Measurements from ENCODE around the gene TST. TPM values are rescaled to one million over a fixed set of nuclear protein-coding genes. Genes with fewer than 3 reads are reported as not detected.

TST gene
- total RNA-seq: 1 to 10 TPM; 8.9 to 9.3 TPM
- long read RNA-seq, donor 1, partial matches to known transcripts: 0 of 1 reads
- long read RNA-seq, donor 1, other reads (novel, unspliced or antisense): 0 of 1 reads
- long read RNA-seq, donor 2, transcript TST-201 (3 exons, 1,211 nt): major isoform, 5 of 6 reads
- long read RNA-seq, donor 2, partial matches to known transcripts: 0 of 6 reads
- long read RNA-seq, donor 2, other reads (novel, unspliced or antisense): 0 of 6 reads

GRCh38 chr22:37019309-37020191 lies at the start of gene TST, which contains the start of gene MPST:
TSS of gene TST (minus strand) at chr22:37019447. CDS start at chr22:37018732, 715 bp downstream.
TSS of gene MPST (plus strand) at chr22:37019742. CDS start at chr22:37019837, 95 bp downstream.
- intact Hi-C loops (cut with DNase I): loop anchor here in 1 of 2 donors (10.0 kb wide), 1 partner anchor 335 kb away; no protein-coding TSS in a partner anchor

DNA sequence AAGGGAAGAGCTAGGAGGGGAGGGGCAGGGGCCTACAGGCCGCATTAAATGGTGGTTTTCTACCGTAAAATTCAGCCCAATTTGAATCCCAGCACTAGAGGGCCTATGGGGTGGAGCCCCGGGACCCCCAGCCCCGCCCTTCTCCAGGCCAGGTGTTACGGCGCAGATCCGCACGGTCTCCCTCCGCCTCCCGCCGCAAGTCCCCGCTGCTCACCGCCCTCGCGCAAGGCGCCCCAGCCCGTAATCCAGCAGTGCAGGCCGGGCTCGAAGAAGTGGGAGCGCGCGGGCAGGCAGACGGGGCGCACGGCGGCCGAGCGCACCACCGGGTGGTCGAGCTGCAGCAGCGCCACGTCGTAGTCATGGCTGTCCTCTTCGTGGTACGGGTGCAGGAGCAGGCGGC lies 49.6 kb upstream of the TST start:
- intact Hi-C loops (cut with DNase I): loop anchor here in 1 of 2 donors (10.0 kb wide), 1 partner anchor 136 kb away; no protein-coding TSS in a partner anchor
- DNase-seq (ENCODE audit: low spot score): no peak

More at GRCh38 chr22:37019309-37020191, at the start of gene TST, which contains the start of gene MPST:
- peak; percentile 91 for DNase-seq (ENCODE audit: low spot score)

DNA sequence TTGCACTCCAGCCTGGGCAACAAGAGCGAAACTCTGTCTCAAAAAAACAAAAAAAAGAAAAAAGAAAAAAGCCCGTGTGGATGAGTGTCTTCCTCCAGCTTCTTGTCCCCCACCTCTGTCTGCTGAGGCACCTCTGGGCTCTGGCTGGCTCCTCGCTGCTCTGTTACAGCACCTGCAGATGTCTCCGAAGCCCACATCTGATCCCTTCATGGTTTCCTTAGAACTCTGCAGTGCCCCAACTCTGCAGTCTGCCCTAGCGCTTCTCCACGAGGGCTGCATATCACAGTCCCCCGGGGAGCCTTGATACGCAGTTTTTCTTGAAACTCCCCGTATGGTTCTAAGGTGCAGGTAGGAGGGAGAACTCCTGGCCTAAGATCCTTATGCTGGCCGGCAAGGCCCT lies 48.2 kb upstream of the TST start:
- intact Hi-C loops (cut with DNase I): loop anchor here in 1 of 2 donors (10.0 kb wide), 1 partner anchor 137 kb away; no protein-coding TSS in a partner anchor
- no peak for DNase-seq (ENCODE audit: low spot score)

GRCh38 chr22:37065961-37066360 lies 46.7 kb upstream of the TST start:
- intact Hi-C loops (cut with DNase I): loop anchor here in 1 of 2 donors (10.0 kb wide), 1 partner anchor 139 kb away; no protein-coding TSS in a partner anchor
- DNase-seq (ENCODE audit: low spot score): no peak

DNA sequence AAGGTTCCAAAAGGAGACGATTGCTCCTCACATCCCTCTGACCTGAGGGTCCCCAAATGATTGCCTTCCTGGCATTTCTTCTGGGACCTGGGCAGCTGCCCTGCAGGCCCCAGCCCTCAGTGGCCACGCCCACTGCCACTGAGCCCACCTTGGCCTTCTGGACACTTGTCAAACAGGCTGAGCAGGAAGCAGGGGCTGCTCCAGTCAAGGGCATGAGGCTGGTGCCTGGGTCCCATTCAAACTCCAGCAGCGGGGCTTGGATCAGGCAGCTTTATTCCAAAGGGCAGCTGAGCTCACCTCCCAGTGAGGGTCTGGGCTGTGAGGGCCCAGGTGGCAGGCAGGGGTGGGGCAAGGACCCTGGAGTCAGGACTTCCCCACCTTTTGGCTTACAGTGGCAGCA lies 45.9 kb upstream of the TST start:
- intact Hi-C loops (cut with DNase I): loop anchor here in 1 of 2 donors (10.0 kb wide), 1 partner anchor 140 kb away; no protein-coding TSS in a partner anchor

DNA sequence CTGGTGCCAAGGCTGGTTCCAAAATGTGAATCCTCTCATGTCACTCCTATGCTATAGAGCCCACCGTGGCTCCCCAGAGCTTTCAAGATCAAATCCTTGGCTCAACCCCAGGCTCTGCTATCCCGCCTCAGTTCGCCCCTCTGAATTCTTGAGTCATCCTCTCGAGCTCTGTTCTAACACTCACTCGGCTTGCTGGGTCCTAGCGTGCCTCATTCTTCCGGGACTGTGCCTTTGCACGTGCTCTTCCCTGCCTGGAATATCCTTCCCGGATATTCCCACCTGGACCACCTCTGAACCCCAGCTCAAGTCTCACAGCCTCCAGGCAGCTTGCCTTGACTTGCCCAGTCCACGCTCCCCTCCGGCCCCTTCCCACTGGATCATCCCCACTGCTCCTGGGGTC lies 45.3 kb upstream of the TST start:
- intact Hi-C loops (cut with DNase I): loop anchor here in 1 of 2 donors (10.0 kb wide), 1 partner anchor 140 kb away; no protein-coding TSS in a partner anchor

More for the DNA sequence above, 45.9 kb upstream of the TST start:
- DNase-seq (ENCODE audit: low spot score): no peak

GRCh38 chr22:37063431-37064420 lies 44.5 kb upstream of the TST start:
- no peak for DNase-seq (ENCODE audit: low spot score)
- intact Hi-C loops (cut with DNase I): loop anchor here in 1 of 2 donors (10.0 kb wide), 1 partner anchor 141 kb away; no protein-coding TSS in a partner anchor

More for the DNA sequence above, 45.3 kb upstream of the TST start:
- no peak for DNase-seq (ENCODE audit: low spot score)

GRCh38 chr22:37062702-37063381 lies 43.6 kb upstream of the TST start:
- DNase-seq (ENCODE audit: low spot score): no peak
- intact Hi-C loops (cut with DNase I): loop anchor here in 1 of 2 donors (10.0 kb wide), 1 partner anchor 142 kb away; no protein-coding TSS in a partner anchor

DNA sequence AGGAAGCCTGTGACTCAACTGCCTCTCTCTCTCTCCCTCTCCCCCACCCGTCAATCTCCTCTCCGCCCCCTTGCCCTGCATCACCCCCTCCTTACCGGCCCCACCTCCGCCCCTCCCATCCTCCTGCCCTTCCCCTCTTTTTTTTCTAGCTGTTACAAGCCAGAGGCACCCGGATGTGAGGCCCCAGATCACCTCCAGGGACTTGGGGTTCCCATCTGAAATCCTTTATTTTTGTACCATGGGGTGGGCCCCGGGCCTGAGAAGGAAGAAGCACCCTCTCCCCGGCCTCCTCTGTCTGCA lies 43.1 kb upstream of the TST start:
- no peak for DNase-seq (ENCODE audit: low spot score)
- intact Hi-C loops (cut with DNase I): loop anchor here in 1 of 2 donors (10.0 kb wide), 1 partner anchor 142 kb away; no protein-coding TSS in a partner anchor

- no peak for DNase-seq (ENCODE audit: low spot score)
- intact Hi-C loops (cut with DNase I): loop anchor here in 1 of 2 donors (10.0 kb wide), 1 partner anchor 143 kb away; no protein-coding TSS in a partner anchor
Measured at GRCh38 chr22:37061611-37062375, 42.5 kb upstream of the TST start.

GRCh38 chr22:37060801-37061610 lies 41.8 kb upstream of the TST start:
- intact Hi-C loops (cut with DNase I): loop anchor here in 1 of 2 donors (10.0 kb wide), 1 partner anchor 144 kb away; no protein-coding TSS in a partner anchor

GRCh38 chr22:37059876-37060449 lies 40.7 kb upstream of the TST start:
- intact Hi-C loops (cut with DNase I): loop anchor here in 1 of 2 donors (10.0 kb wide), 1 partner anchor 145 kb away; no protein-coding TSS in a partner anchor
- no peak for DNase-seq (ENCODE audit: low spot score)

More at GRCh38 chr22:37060801-37061610, 41.8 kb upstream of the TST start:
- no peak for DNase-seq (ENCODE audit: low spot score)

DNA sequence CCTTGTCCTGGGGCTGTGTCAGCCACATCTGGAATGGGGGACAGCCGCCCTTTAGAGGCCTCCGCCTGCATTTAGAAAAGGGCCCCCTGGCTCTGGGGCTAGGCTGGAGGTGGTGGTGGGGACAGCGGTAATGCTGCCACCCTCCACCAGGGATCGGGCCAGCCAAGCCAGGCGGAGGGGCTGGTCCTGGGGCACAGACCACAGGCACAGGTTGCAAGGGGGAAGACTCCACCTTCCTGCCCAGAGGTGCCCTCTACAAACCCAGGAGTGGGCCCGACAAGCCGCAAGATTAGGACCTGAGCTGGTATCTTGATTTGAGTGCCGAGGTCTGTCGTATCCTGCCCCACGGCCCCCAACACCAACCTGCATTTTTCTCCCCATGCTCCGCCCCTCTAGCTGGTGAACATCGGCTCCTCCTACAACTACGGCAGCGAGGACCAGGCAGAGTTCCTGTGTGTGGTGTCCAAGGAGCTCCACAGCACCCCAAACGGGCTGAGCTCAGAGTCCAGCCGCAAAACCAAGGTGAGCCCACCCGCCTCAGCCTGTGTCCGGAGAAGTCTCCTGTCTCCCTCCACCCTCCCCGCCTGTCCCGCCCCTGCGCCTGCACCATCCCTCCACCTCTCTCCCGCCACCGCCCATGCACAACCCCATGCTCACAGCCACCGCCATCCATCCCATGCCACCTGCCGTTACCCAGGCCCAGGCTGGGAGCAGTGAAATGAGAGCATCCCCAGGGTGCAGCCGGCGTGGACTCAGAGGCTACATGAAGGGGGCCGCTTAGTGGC lies 39.9 kb upstream of the TST start:
- intact Hi-C loops (cut with DNase I): no loop called here
- DNase-seq (ENCODE audit: low spot score): no peak

DNA sequence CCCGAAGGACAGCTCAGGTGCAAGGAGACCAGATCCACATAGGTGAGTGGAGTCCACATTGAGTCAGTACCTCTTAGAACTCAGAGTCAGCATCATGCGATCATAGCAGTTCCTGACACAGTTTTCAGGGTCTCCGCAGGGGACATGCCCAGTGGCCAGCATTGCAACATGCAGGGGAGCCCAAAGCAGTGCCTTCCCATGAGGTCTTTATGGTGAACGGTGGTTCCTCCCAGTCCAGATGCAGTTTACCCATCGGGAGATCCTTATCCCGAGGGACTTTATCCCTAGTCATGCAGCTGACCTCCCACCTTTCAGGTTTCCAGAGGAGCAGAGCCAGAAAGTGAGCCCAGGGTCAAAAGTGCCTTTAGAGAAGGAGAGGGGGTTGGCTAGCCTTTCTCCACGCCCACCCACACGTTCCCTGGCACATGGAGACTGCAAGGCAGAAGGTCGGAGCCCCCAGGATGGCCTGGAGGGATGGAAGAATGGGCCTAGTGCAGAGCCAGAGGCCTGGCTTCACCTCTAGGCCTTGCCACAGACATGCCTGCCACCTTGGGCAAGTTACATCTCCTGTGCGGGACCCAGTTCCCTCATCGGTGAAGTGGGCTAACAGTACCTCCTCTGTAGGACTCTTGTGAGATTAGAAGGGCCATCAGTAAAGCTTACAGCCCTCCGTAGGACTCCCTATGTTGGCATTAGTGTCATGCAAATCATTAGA lies 38.7 kb upstream of the TST start:
- no peak for DNase-seq (ENCODE audit: low spot score)
- intact Hi-C loops (cut with DNase I): no loop called here

All from posterior vena cava (tissue), 2 donors.